HepG2 (cell line): Measurements from ENCODE around the gene ACAD8. TPM values are rescaled to one million over a fixed set of nuclear protein-coding genes. Genes with fewer than 3 reads are reported as not detected.

Source experiments
- ATAC-seq: fragments of 200-7000 bp; cut with Tn5 transposase; 3 replicates; pipeline ENCODE4 v1.9.1; 2020; ENCODE audit warnings: mild to moderate bottlenecking, moderate library complexity
- BruUV-seq: library from RNA; stranded (reverse); fragments of 400-500 nt; replicated peaks from 2 replicates; lab custom pipeline; 2021; lab: Mats Ljungman, UMichigan
- CTCF ChIA-PET: fragments of 300-600 bp; formaldehyde crosslinking; extraction: SDS; loops from one replicate; lab custom pipeline; 2021; ENCODE audit warnings: low total read pairs, inconsistent platforms, low intra/inter-chr PET ratio; lab: Yijun Ruan, JAX
- POLR2A ChIA-PET: fragments of 350-600 bp; sonication (Branson Sonifier 250); formaldehyde crosslinking; loops from one replicate; lab custom pipeline; 2020; ENCODE audit warnings: antibody characterized with exemption, inconsistent platforms; lab: Yijun Ruan, JAX
- DNase-seq: peaks from one replicate; pipeline ENCODE4 v3.0.0-alpha.2; 2015; ENCODE audit warnings: low spot score
- FAIRE-seq: peaks from 3 replicates; lab custom pipeline; 2011; peaks lifted over from hg19 to GRCh38; lab: Jason Lieb, UNC
- H2AFZ ChIP-seq: one replicate; pipeline ENCODE4 v1.6.1; 2011; ENCODE audit warnings: low read length, inconsistent platforms
- H3K27ac ChIP-seq: fragments of 300-600 bp; 3 replicates; pipeline ENCODE4 v1.8.0; 2011; ENCODE audit warnings: mixed run types, mild to moderate bottlenecking, mixed read lengths, low read length, inconsistent platforms; ENCODE audit not compliant: insufficient read depth; ENCODE audit errors: extremely low read length
- H3K27me3 ChIP-seq, 2 experiments: fragments of 200-600 bp in 1 of 2; 2 replicates in 1 of 2; 3 replicates in 1 of 2; pipeline versions ENCODE4 v1.6.0 to v1.8.0; 2011; ENCODE audit warnings: low read length in 2 of 2, mild to moderate bottlenecking in 2 of 2, moderate library complexity in 2 of 2, inconsistent platforms in 1 of 2; ENCODE audit not compliant: insufficient read depth in 2 of 2, control insufficient read depth in 1 of 2
- H3K36me3 ChIP-seq, 2 experiments: fragments of 200-600 bp in 1 of 2; replicated peaks in 1 of 2; 2 replicates in 1 of 2; 3 replicates in 1 of 2; pipeline versions ENCODE4 v1.5.1 to v1.8.0; 2011; ENCODE audit warnings: low read length in 2 of 2, inconsistent platforms in 1 of 2; ENCODE audit not compliant: insufficient read depth in 2 of 2, control insufficient read depth in 1 of 2
- H3K4me1 ChIP-seq: 2 replicates; pipeline ENCODE4 v1.5.1; 2012; ENCODE audit warnings: low read length, inconsistent platforms; ENCODE audit not compliant: insufficient read depth
- H3K4me2 ChIP-seq: 2 replicates; pipeline ENCODE4 v1.6.0; 2011; ENCODE audit warnings: low read depth, low read length, inconsistent platforms
- H3K4me3 ChIP-seq, 3 experiments: fragments of 200-600 bp in 1 of 3; sonication (generic), shearing (Covaris generic) in 1 of 3; replicated peaks in 1 of 3; 2 replicates each; pipeline ENCODE4 v1.5.1; 2011 to 2016; ENCODE audit warnings: low read length in 3 of 3, inconsistent platforms in 2 of 3, low read depth in 2 of 3, mild to moderate bottlenecking in 2 of 3, control low read depth in 1 of 3, mixed read lengths in 1 of 3; ENCODE audit not compliant: insufficient read depth in 1 of 3
- H3K79me2 ChIP-seq: one replicate; pipeline ENCODE4 v1.6.1; 2011; ENCODE audit warnings: low read length, inconsistent platforms; ENCODE audit not compliant: insufficient read depth
- H3K9ac ChIP-seq: 2 replicates; pipeline ENCODE4 v1.6.0; 2011; ENCODE audit warnings: mild to moderate bottlenecking, low read depth, low read length, inconsistent platforms; ENCODE audit not compliant: insufficient read depth
- H3K9me3 ChIP-seq: 2 replicates; pipeline ENCODE4 v1.5.1; 2012; ENCODE audit warnings: mild to moderate bottlenecking, low read length
- H4K20me1 ChIP-seq: 2 replicates; pipeline ENCODE4 v1.6.0; 2011; ENCODE audit warnings: inconsistent platforms, mild to moderate bottlenecking, low read length, moderate library complexity; ENCODE audit not compliant: insufficient read depth
- FOXM1 ChIP-seq: sonication (generic); formaldehyde crosslinking; IDR thresholded peaks from 2 replicates; pipeline ENCODE4 v1.5.0; 2020; ENCODE audit warnings: missing genetic modification reagents
- GATAD2A ChIP-seq: IDR thresholded peaks from 2 replicates; pipeline ENCODE4 v1.6.1; 2016
- MED1 ChIP-seq: sonication (generic); formaldehyde crosslinking; IDR thresholded peaks from 2 replicates; pipeline ENCODE4 v1.4.0; 2020; ENCODE audit warnings: missing genetic modification reagents
- NR2C2 ChIP-seq: sonication (generic); formaldehyde crosslinking; IDR thresholded peaks from 2 replicates; pipeline ENCODE4 v1.4.0; 2020; ENCODE audit warnings: missing genetic modification reagents, mild to moderate bottlenecking, moderate library complexity, borderline replicate concordance
- PAX8 ChIP-seq: sonication (generic); formaldehyde crosslinking; IDR thresholded peaks from 2 replicates; pipeline ENCODE4 v1.8.0; 2022; ENCODE audit warnings: mild to moderate bottlenecking, missing genetic modification reagents, borderline replicate concordance
- POLR2G ChIP-seq: fragments of 200-400 bp; formaldehyde crosslinking; IDR thresholded peaks from 2 replicates; pipeline ENCODE4 v1.6.1; 2018; ENCODE audit warnings: mild to moderate bottlenecking, low read depth, low read length, moderate library complexity
- RARA ChIP-seq: IDR thresholded peaks from 2 replicates; pipeline ENCODE4 v1.6.1; 2016; ENCODE audit warnings: missing genetic modification reagents, missing compliant biosample characterization
- RBFOX2 ChIP-seq: fragments of 200-400 bp; formaldehyde crosslinking; IDR thresholded peaks from 2 replicates; pipeline ENCODE4 v1.6.1; 2017; ENCODE audit warnings: low read depth, mild to moderate bottlenecking, low read length
- SMAD9 ChIP-seq: sonication (generic); formaldehyde crosslinking; IDR thresholded peaks from 2 replicates; pipeline ENCODE4 v1.5.1; 2020; ENCODE audit warnings: mild to moderate bottlenecking, missing genetic modification reagents
- SP5 ChIP-seq: IDR thresholded peaks from 2 replicates; pipeline ENCODE4 v1.6.1; 2016; ENCODE audit warnings: low read depth, borderline replicate concordance
- TEAD3 ChIP-seq: optimal IDR thresholded peaks from 2 replicates; pipeline ENCODE3; 2016; ENCODE audit warnings: borderline replicate concordance
- YEATS4 ChIP-seq: sonication (generic); formaldehyde crosslinking; IDR thresholded peaks from 2 replicates; pipeline ENCODE4 v1.4.0; 2020; ENCODE audit warnings: missing genetic modification reagents, borderline replicate concordance
- ZNF275 ChIP-seq: sonication (generic); formaldehyde crosslinking; IDR thresholded peaks from 2 replicates; pipeline ENCODE4 v1.8.0; 2022; ENCODE audit warnings: missing genetic modification reagents, mild to moderate bottlenecking, inconsistent platforms, borderline replicate concordance
- ZNF292 ChIP-seq: sonication (generic); formaldehyde crosslinking; IDR thresholded peaks from 2 replicates; pipeline ENCODE4 v1.8.1; 2022; ENCODE audit warnings: mild to moderate bottlenecking, low read depth, missing genetic modification reagents, borderline replicate concordance
- ZNF430 ChIP-seq: sonication (generic); formaldehyde crosslinking; IDR thresholded peaks from 2 replicates; pipeline ENCODE4 v1.9.0; 2021; ENCODE audit warnings: mild to moderate bottlenecking, missing genetic modification reagents
- ZNF446 ChIP-seq: sonication (generic); formaldehyde crosslinking; IDR thresholded peaks from 2 replicates; pipeline ENCODE4 v1.5.0; 2020; ENCODE audit warnings: mild to moderate bottlenecking, missing genetic modification reagents
- ZNF768 ChIP-seq: sonication (generic); formaldehyde crosslinking; IDR thresholded peaks from 2 replicates; pipeline ENCODE4 v1.4.0; 2020; ENCODE audit warnings: missing genetic modification reagents
- ZNF772 ChIP-seq: sonication (generic); formaldehyde crosslinking; IDR thresholded peaks from 2 replicates; pipeline ENCODE4 v1.5.0; 2020; ENCODE audit warnings: mild to moderate bottlenecking, missing genetic modification reagents
- ZNF816 ChIP-seq: sonication (generic); formaldehyde crosslinking; IDR thresholded peaks from 2 replicates; pipeline ENCODE4 v1.8.0; 2022; ENCODE audit warnings: missing genetic modification reagents, mild to moderate bottlenecking, borderline replicate concordance
- ZNF891 ChIP-seq: sonication (generic); formaldehyde crosslinking; IDR thresholded peaks from 2 replicates; pipeline ENCODE4 v1.5.0; 2020; ENCODE audit warnings: mild to moderate bottlenecking, missing genetic modification reagents
- WGBS: methylation state at CpG from one replicate; pipeline ENCODE4 v1.1.6; 2017; ENCODE audit warnings: low lambda C conversion rate; 5-methylcytosine and 5-hydroxymethylcytosine counted together
- in situ Hi-C: cut with HindIII; loops from 2 replicates; pipeline ENCODE4 v1.10.0; 2017; ENCODE audit warnings: low pct_unique_long_range_greater_than_20kb; ENCODE audit not compliant: extremely low pct_ligation_motif_present
- intact Hi-C: fragments of 100-400 bp; cut with micrococcal nuclease; formaldehyde crosslinking; loops from one replicate; pipeline ENCODE4 v1.10.0; 2022; ENCODE audit not compliant: unreplicated experiment
- polyA plus RNA-seq, 8 experiments: library from polyadenylated mRNA; depleted of rRNA in 3 of 8; stranded (reverse) in 7 of 8; unstranded in 1 of 8; fragments of >200 nt; fragmentation: Illumina TruSeq in 4 of 8; extraction: Trizol in 4 of 8; gene quantifications; 2 replicates each; pipeline versions ENCODE4 v1.2.1 to v1.2.3, GENCODE V29; 2011 to 2016; ENCODE audit warnings: low read depth in 4 of 8, missing spikeins in 1 of 8, mixed read lengths in 1 of 8; ENCODE audit not compliant: insufficient read depth in 1 of 8
- total RNA-seq, 5 experiments: library from RNA; depleted of rRNA; stranded (reverse); fragments of >200 nt; fragmentation: Illumina TruSeq; extraction: Trizol; gene quantifications; 2 replicates each; pipeline ENCODE4 v1.2.3, GENCODE V29; 2016; ENCODE audit warnings: low read depth in 1 of 5
- TF ChIP-seq, protein P1 (sequence below): sonication (generic); formaldehyde crosslinking; IDR thresholded peaks from 2 replicates; pipeline ENCODE4 v1.9.0; 2022; ENCODE audit warnings: low read depth, missing genetic modification reagents
- TF ChIP-seq, protein P2 (sequence below): sonication (generic); formaldehyde crosslinking; IDR thresholded peaks from 2 replicates; pipeline ENCODE4 v1.8.1; 2023; ENCODE audit warnings: mild to moderate bottlenecking, missing genetic modification reagents, borderline replicate concordance

The ACAD8 gene
- total and polyA plus RNA-seq, 2 of the 13 experiments (the other 11 are each of a cell fraction or from before 2014, with no cell fraction given) = 13.5 to 20.3 TPM

DNA sequence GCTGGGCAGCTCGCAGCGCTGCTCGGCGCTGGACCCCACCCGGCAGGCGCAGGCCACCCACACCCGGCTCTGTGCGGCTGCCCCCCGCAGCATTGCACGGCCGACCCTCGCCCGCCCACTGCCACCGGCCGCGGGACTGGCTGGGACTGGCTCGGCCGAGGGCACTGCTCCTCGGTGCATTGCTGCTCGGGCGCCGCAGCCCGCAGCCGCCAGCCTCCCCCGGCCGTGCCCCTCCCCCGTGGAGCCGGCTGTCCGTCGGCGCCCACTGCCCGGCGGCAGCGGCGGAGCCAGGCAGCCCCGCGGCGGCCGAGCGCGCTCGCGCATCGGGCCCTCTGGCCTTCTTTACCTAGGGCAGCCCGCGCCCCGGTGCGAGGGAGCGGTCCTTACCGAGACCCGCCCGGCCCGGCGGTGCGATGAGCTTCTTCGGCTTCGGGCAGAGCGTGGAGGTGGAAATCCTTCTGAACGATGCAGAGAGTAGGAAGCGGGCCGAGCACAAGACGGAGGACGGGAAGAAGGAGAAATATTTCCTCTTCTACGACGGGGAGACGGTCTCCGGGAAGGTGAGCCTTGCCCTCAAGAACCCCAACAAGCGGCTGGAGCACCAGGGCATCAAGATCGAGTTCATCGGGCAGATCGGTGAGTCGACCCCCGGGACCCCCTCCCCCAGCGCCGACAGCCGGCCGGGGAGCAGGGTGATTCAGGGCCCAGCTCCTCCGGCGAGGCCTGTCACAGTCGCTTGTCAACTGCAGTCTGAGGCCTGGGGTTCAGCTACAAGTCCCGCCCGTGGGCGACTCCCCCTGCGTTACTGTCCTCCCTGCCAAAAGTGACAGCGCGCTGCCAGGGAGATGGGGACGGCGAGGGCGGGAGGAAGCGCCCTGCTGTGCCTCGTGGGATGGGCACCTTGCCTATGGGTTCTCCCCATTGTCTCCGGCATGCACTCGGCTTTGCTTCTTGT lies 28.4 kb upstream of the ACAD8 start:
- H3K4me1 ChIP-seq = peaks cover 43% of the 10 kb centered on the region
- no peaks in the 10 kb centered on the region for H4K20me1 ChIP-seq
- 3% methylated on average over 8 of the region's 93 CpGs for WGBS
- FAIRE-seq (no peak), ATAC-seq (peak; percentile 72), DNase-seq (peak; percentile 14)
- BruUV-seq = no TSS peak
- H3K9me3 ChIP-seq = no peaks in the 10 kb centered on the region
- no peaks in the 10 kb centered on the region for H3K27me3 ChIP-seq
- H3K36me3 ChIP-seq = peaks cover 2 to 8% of the 10 kb centered on the region in 2 experiments; a peak in 1 of 5 replicates
- in situ Hi-C loops (no loop called here), intact Hi-C loops (loop anchor here (1.0 to 2.0 kb wide), 3 partner anchors 18 to 28 kb away; partner anchors contain the start of genes ACAD8 and THYN1)
- peak overlapping the region; percentile 93 for H3K27ac ChIP-seq
- H3K79me2 ChIP-seq = peaks cover 45% of the 10 kb centered on the region
- H3K9ac ChIP-seq = peak overlapping the region; percentile 84
- ChIA-PET CTCF (no interaction called here), POLR2A (interaction anchor here (0.7 to 3.2 kb wide), 14 partner anchors 8 to 107 kb away, joined by 3 to 24 read pairs (median 4); partner anchors contain the start of genes ACAD8, GLB1L2 and THYN1)
- peak overlapping the region; percentile 69 to 95 (median 92) for H3K4me3 ChIP-seq
- peak overlapping the region; percentile 66 for H2AFZ ChIP-seq
- peak overlapping the region; percentile 97 for H3K4me2 ChIP-seq
- TF ChIP-seq ZNF768 (CRISPR knock-in tag) (no peak), FOXM1 (no peak), ZNF891 (CRISPR knock-in tag) (no peak; the same call in 1 of the 2 replicates), TEAD3 (no peak), RBFOX2 (peak; percentile 19), SP5 (CRISPR knock-in tag) (no peak), GATAD2A (CRISPR knock-in tag) (no peak), ZNF275 (CRISPR knock-in tag) (no peak), ZNF772 (peak; percentile 19; the same call in 1 of the 2 replicates), PAX8 (CRISPR knock-in tag) (no peak; the same call in 1 of the 2 replicates), MED1 (CRISPR knock-in tag) (peak; percentile 23; the same call in 1 of the 2 replicates), POLR2G (no peak; the same call in 1 of the 2 replicates), SMAD9 (CRISPR knock-in tag) (no peak), ZNF292 (CRISPR knock-in tag) (peak; percentile 83), ZNF446 (0 out of 2 replicates have a peak, but pooled peaks have one; percentile 13), ZNF816 (CRISPR knock-in tag) (no peak), RARA (CRISPR knock-in tag) (no peak), ZNF430 (CRISPR knock-in tag) (peak; percentile 23; the same call in 1 of the 2 replicates), YEATS4 (CRISPR knock-in tag) (no peak; the same call in 1 of the 2 replicates), NR2C2 (no peak)
- TF ChIP-seq, protein P1, sequence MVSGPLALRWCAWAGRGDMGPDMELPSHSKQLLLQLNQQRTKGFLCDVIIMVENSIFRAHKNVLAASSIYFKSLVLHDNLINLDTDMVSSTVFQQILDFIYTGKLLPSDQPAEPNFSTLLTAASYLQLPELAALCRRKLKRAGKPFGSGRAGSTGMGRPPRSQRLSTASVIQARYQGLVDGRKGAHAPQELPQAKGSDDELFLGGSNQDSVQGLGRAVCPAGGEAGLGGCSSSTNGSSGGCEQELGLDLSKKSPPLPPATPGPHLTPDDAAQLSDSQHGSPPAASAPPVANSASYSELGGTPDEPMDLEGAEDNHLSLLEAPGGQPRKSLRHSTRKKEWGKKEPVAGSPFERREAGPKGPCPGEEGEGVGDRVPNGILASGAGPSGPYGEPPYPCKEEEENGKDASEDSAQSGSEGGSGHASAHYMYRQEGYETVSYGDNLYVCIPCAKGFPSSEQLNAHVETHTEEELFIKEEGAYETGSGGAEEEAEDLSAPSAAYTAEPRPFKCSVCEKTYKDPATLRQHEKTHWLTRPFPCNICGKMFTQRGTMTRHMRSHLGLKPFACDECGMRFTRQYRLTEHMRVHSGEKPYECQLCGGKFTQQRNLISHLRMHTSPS = peak; percentile 46; the same call in 1 of the 2 replicates
- TF ChIP-seq, protein P2, sequence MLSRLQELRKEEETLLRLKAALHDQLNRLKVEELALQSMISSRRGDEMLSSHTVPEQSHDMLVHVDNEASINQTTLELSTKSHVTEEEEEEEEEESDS = no peak
